ENCODE results near the gene ASAP3. TPM values are rescaled to one million over a fixed set of nuclear protein-coding genes. Genes with fewer than 3 reads are reported as not detected.

Gene ASAP3
- total and polyA plus RNA-seq, 4 donors = 7.0 to 93.9 (median 21.1) TPM

- no peak for DNase-seq
- Histone ChIP-seq H3K27ac (ENCODE audit: low read depth in 1 of 2, low read length in 2 of 2) (no peak overlapping the region), H3K36me3 (ENCODE audit: control insufficient read depth in 1 of 2, insufficient read depth in 2 of 2, low read length in 1 of 2) (peaks cover 0 to 2% of the 10 kb centered on the region in 2 donors), H3K4me3 (ENCODE audit: low read length in 2 of 2) (no peak overlapping the region), H3K4me1 (ENCODE audit: control insufficient read depth in 1 of 2, insufficient read depth in 2 of 2, low read length in 2 of 2) (no peaks in the 10 kb centered on the region), H3K9me3 (ENCODE audit: control insufficient read depth, low read length) (no peaks in the 10 kb centered on the region), H3K27me3 (ENCODE audit: control insufficient read depth in 1 of 2, insufficient read depth in 2 of 2, low read length in 1 of 2) (no peaks in the 10 kb centered on the region)
- peak; percentile 22 for ATAC-seq (ENCODE audit: low FRiP score)
- 85 to 88% methylated on average over 5 of the region's 5 CpGs for WGBS, 2 donors
- intact Hi-C loops (cut with DNase I) = loop anchor here (5.0 to 10.0 kb wide), 3 partner anchors 33 to 58 kb away; partner anchors contain the start of genes HNRNPR (in 2 of the 2) and ZNF436 (in 1 of the 2)
Measured at GRCh38 chr1:23400324-23401114, 83.5 kb downstream of the ASAP3 start.

- peaks cover 0 to 2% of the 10 kb centered on the region in 2 donors for H3K36me3 ChIP-seq (ENCODE audit: control insufficient read depth in 1 of 2, insufficient read depth in 2 of 2, low read length in 1 of 2)
- no peak overlapping the region for H3K27ac ChIP-seq (ENCODE audit: low read depth in 1 of 2, low read length in 2 of 2)
- no peaks in the 10 kb centered on the region for H3K27me3 ChIP-seq (ENCODE audit: control insufficient read depth in 1 of 2, insufficient read depth in 2 of 2, low read length in 1 of 2)
- intact Hi-C loops (cut with DNase I) = no loop called here
- H3K4me3 ChIP-seq (ENCODE audit: low read length in 2 of 2) = no peak overlapping the region
- no peaks in the 10 kb centered on the region for H3K9me3 ChIP-seq (ENCODE audit: control insufficient read depth, low read length)
- 96 to 100% methylated on average over 1 of the region's 1 CpG for WGBS, 2 donors
- no peak for DNase-seq
- no peak for ATAC-seq (ENCODE audit: low FRiP score)
- H3K4me1 ChIP-seq (ENCODE audit: control insufficient read depth in 1 of 2, insufficient read depth in 2 of 2, low read length in 2 of 2) = no peaks in the 10 kb centered on the region
Measured at GRCh38 chr1:23399229-23399628, 84.8 kb downstream of the ASAP3 start.

- DNase-seq (no peak), ATAC-seq (ENCODE audit: low FRiP score) (no peak)
- H3K4me1 ChIP-seq (ENCODE audit: control insufficient read depth in 1 of 2, insufficient read depth in 2 of 2, low read length in 2 of 2) = no peaks in the 10 kb centered on the region
- H3K4me3 ChIP-seq (ENCODE audit: low read length in 2 of 2) = no peak overlapping the region
- no peaks in the 10 kb centered on the region for H3K9me3 ChIP-seq (ENCODE audit: control insufficient read depth, low read length)
- H3K27me3 ChIP-seq (ENCODE audit: control insufficient read depth in 1 of 2, insufficient read depth in 2 of 2, low read length in 1 of 2) = no peaks in the 10 kb centered on the region
- intact Hi-C loops (cut with DNase I) = no loop called here
- H3K27ac ChIP-seq (ENCODE audit: low read depth in 1 of 2, low read length in 2 of 2) = no peak overlapping the region
- WGBS, 2 donors = 90 to 91% methylated on average over 7 of the region's 7 CpGs
- peaks cover 0 to 2% of the 10 kb centered on the region in 2 donors for H3K36me3 ChIP-seq (ENCODE audit: control insufficient read depth in 1 of 2, insufficient read depth in 2 of 2, low read length in 1 of 2)
Measured at GRCh38 chr1:23397908-23398307, 86.1 kb downstream of the ASAP3 start.

GRCh38 chr1:23396380-23396779, 87.6 kb downstream of the ASAP3 start:
- Histone ChIP-seq H3K36me3 (ENCODE audit: control insufficient read depth in 1 of 2, insufficient read depth in 2 of 2, low read length in 1 of 2) (peaks cover 0 to 2% of the 10 kb centered on the region in 2 donors), H3K27me3 (ENCODE audit: control insufficient read depth in 1 of 2, insufficient read depth in 2 of 2, low read length in 1 of 2) (no peaks in the 10 kb centered on the region), H3K9me3 (ENCODE audit: control insufficient read depth, low read length) (no peaks in the 10 kb centered on the region), H3K4me1 (ENCODE audit: control insufficient read depth in 1 of 2, insufficient read depth in 2 of 2, low read length in 2 of 2) (no peaks in the 10 kb centered on the region), H3K27ac (ENCODE audit: low read depth in 1 of 2, low read length in 2 of 2) (no peak overlapping the region), H3K4me3 (ENCODE audit: low read length in 2 of 2) (no peak overlapping the region)
- DNase-seq = no peak
- WGBS, 2 donors = 96 to 97% methylated on average over 2 of the region's 2 CpGs
- intact Hi-C loops (cut with DNase I) = no loop called here
- no peak for ATAC-seq (ENCODE audit: low FRiP score)

GRCh38 chr1:23395849-23396248, 88.1 kb downstream of the ASAP3 start:
- DNase-seq (no peak), ATAC-seq (ENCODE audit: low FRiP score) (no peak)
- WGBS, 2 donors = 88 to 89% methylated on average over 4 of the region's 4 CpGs
- H3K9me3 ChIP-seq (ENCODE audit: control insufficient read depth, low read length) = no peaks in the 10 kb centered on the region
- intact Hi-C loops (cut with DNase I) = no loop called here
- H3K27ac ChIP-seq (ENCODE audit: low read depth in 1 of 2, low read length in 2 of 2) = no peak overlapping the region
- H3K36me3 ChIP-seq (ENCODE audit: control insufficient read depth in 1 of 2, insufficient read depth in 2 of 2, low read length in 1 of 2) = peaks cover 0 to 2% of the 10 kb centered on the region in 2 donors
- no peaks in the 10 kb centered on the region for H3K27me3 ChIP-seq (ENCODE audit: control insufficient read depth in 1 of 2, insufficient read depth in 2 of 2, low read length in 1 of 2)
- no peak overlapping the region for H3K4me3 ChIP-seq (ENCODE audit: low read length in 2 of 2)
- no peaks in the 10 kb centered on the region for H3K4me1 ChIP-seq (ENCODE audit: control insufficient read depth in 1 of 2, insufficient read depth in 2 of 2, low read length in 2 of 2)

GRCh38 chr1:23395154-23395724, 88.7 kb downstream of the ASAP3 start:
- DNase-seq (no peak), ATAC-seq (ENCODE audit: low FRiP score) (peak; percentile 60)
- Histone ChIP-seq H3K4me1 (ENCODE audit: control insufficient read depth in 1 of 2, insufficient read depth in 2 of 2, low read length in 2 of 2) (no peaks in the 10 kb centered on the region), H3K4me3 (ENCODE audit: low read length in 2 of 2) (no peak overlapping the region), H3K27ac (ENCODE audit: low read depth in 1 of 2, low read length in 2 of 2) (no peak overlapping the region), H3K36me3 (ENCODE audit: control insufficient read depth in 1 of 2, insufficient read depth in 2 of 2, low read length in 1 of 2) (peaks cover 0 to 2% of the 10 kb centered on the region in 2 donors), H3K27me3 (ENCODE audit: control insufficient read depth in 1 of 2, insufficient read depth in 2 of 2, low read length in 1 of 2) (no peaks in the 10 kb centered on the region), H3K9me3 (ENCODE audit: control insufficient read depth, low read length) (no peaks in the 10 kb centered on the region)
- WGBS, 2 donors = 58 to 64% methylated on average over 8 of the region's 8 CpGs
- intact Hi-C loops (cut with DNase I) = no loop called here

GRCh38 chr1:23394684-23395083, 89.3 kb downstream of the ASAP3 start:
- ATAC-seq (ENCODE audit: low FRiP score) = peak; percentile 89
- no peak overlapping the region for H3K4me3 ChIP-seq (ENCODE audit: low read length in 2 of 2)
- intact Hi-C loops (cut with DNase I) = no loop called here

GRCh38 chr1:23394181-23394580, 89.8 kb downstream of the ASAP3 start:
- no peak overlapping the region for H3K27ac ChIP-seq (ENCODE audit: low read depth in 1 of 2, low read length in 2 of 2)
- ATAC-seq (ENCODE audit: low FRiP score) (no peak), DNase-seq (no peak)
- peaks cover 0 to 2% of the 10 kb centered on the region in 2 donors for H3K36me3 ChIP-seq (ENCODE audit: control insufficient read depth in 1 of 2, insufficient read depth in 2 of 2, low read length in 1 of 2)
- intact Hi-C loops (cut with DNase I) = no loop called here
- no peaks in the 10 kb centered on the region for H3K27me3 ChIP-seq (ENCODE audit: control insufficient read depth in 1 of 2, insufficient read depth in 2 of 2, low read length in 1 of 2)
- WGBS, 2 donors = 68 to 69% methylated on average over 4 of the region's 4 CpGs
- no peaks in the 10 kb centered on the region for H3K4me1 ChIP-seq (ENCODE audit: control insufficient read depth in 1 of 2, insufficient read depth in 2 of 2, low read length in 2 of 2)
- H3K4me3 ChIP-seq (ENCODE audit: low read length in 2 of 2) = no peak overlapping the region
- H3K9me3 ChIP-seq (ENCODE audit: control insufficient read depth, low read length) = no peaks in the 10 kb centered on the region

More at GRCh38 chr1:23394684-23395083, 89.3 kb downstream of the ASAP3 start:
- H3K27ac ChIP-seq (ENCODE audit: low read depth in 1 of 2, low read length in 2 of 2) = no peak overlapping the region
- H3K27me3 ChIP-seq (ENCODE audit: control insufficient read depth in 1 of 2, insufficient read depth in 2 of 2, low read length in 1 of 2) = no peaks in the 10 kb centered on the region
- no peaks in the 10 kb centered on the region for H3K9me3 ChIP-seq (ENCODE audit: control insufficient read depth, low read length)
- H3K4me1 ChIP-seq (ENCODE audit: control insufficient read depth in 1 of 2, insufficient read depth in 2 of 2, low read length in 2 of 2) = no peaks in the 10 kb centered on the region
- DNase-seq = peak; percentile 89 to 90
- WGBS, 2 donors = 38 to 40% methylated on average over 7 of the region's 7 CpGs
- H3K36me3 ChIP-seq (ENCODE audit: control insufficient read depth in 1 of 2, insufficient read depth in 2 of 2, low read length in 1 of 2) = peaks cover 0 to 2% of the 10 kb centered on the region in 2 donors

- Histone ChIP-seq H3K4me1 (ENCODE audit: control insufficient read depth in 1 of 2, insufficient read depth in 2 of 2, low read length in 2 of 2) (no peaks in the 10 kb centered on the region), H3K4me3 (ENCODE audit: low read length in 2 of 2) (no peak overlapping the region), H3K27ac (ENCODE audit: low read depth in 1 of 2, low read length in 2 of 2) (no peak overlapping the region), H3K36me3 (ENCODE audit: control insufficient read depth in 1 of 2, insufficient read depth in 2 of 2, low read length in 1 of 2) (peaks cover 0 to 2% of the 10 kb centered on the region in 2 donors), H3K9me3 (ENCODE audit: control insufficient read depth, low read length) (no peaks in the 10 kb centered on the region), H3K27me3 (ENCODE audit: control insufficient read depth in 1 of 2, insufficient read depth in 2 of 2, low read length in 1 of 2) (no peaks in the 10 kb centered on the region)
- 91 to 92% methylated on average over 15 of the region's 15 CpGs for WGBS, 2 donors
- intact Hi-C loops (cut with DNase I) = no loop called here
- ATAC-seq (ENCODE audit: low FRiP score) = peak; percentile 71
- DNase-seq = peak; percentile 59 to 79
Measured at GRCh38 chr1:23393706-23394105, 90.3 kb downstream of the ASAP3 start.
